ENCODE measurements around the gene RIPK4. TPM values are rescaled to one million over a fixed set of nuclear protein-coding genes. Genes with fewer than 3 reads are reported as not detected.

RIPK4 gene
- total and polyA plus RNA-seq, 9 donors = 0.16 to 1.8 (median 0.31) TPM

DNA sequence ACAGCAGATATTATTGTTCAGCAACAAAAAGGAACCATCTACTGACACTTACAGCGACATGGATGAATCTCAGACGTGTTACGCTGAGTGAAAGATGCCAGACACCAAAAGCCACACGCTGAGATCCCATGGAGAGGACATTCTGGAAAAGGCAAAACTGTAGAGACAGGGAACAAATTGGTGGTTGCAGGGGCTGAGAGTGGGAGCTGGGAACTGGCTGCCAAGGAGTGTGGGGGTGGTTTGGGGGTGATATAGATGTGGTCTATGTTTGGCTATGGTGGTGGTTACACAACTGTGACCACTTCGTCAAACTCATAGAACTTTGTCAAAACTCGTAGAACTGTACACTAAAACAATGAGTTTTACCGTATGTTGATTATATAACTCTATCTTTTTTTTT is 57.7 kb downstream of the RIPK4 start:
- WGBS (ENCODE audit: insufficient coverage) = 89% methylated on average over 1 of the region's 7 CpGs
- Histone ChIP-seq H3K27ac (ENCODE audit: low read length) (no peak overlapping the region), H3K4me1 (ENCODE audit: control insufficient read depth, insufficient read depth, low read length) (no peaks in the 10 kb centered on the region), H3K36me3 (ENCODE audit: control insufficient read depth, insufficient read depth, low read length) (no peaks in the 10 kb centered on the region), H3K4me3 (ENCODE audit: low read length) (no peak overlapping the region), H3K9me3 (replicated peaks; ENCODE audit: control insufficient read depth, low read depth, low read length) (peaks cover 3% of the 10 kb centered on the region), H3K27me3 (ENCODE audit: control insufficient read depth, insufficient read depth, low read length) (peaks cover 32% of the 10 kb centered on the region)
- no peak for DNase-seq

DNA sequence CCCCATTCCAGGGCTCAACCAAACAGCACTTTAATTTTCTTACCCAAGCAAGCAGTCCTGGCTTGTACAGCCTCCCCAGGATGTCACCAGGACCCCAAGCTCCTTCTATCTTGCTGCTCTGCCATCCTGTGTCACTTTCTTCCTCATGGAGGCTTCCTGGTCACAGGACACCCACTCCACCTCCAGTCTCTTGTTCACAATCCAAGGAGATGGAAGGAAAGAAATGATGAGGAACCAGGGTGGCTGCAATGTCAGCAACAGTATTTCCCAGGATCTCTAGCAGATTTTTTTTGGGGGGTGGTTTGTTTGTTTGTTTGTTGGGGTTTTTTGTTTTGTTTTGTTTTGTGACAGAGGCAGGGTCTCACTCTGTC is 58.9 kb downstream of the RIPK4 start:
- peaks cover 3% of the 10 kb centered on the region for H3K9me3 ChIP-seq (replicated peaks; ENCODE audit: control insufficient read depth, low read depth, low read length)
- H3K4me3 ChIP-seq (ENCODE audit: low read length) = no peak overlapping the region
- DNase-seq = no peak
- peaks cover 23% of the 10 kb centered on the region for H3K27me3 ChIP-seq (ENCODE audit: control insufficient read depth, insufficient read depth, low read length)
- no peaks in the 10 kb centered on the region for H3K36me3 ChIP-seq (ENCODE audit: control insufficient read depth, insufficient read depth, low read length)
- no peaks in the 10 kb centered on the region for H3K4me1 ChIP-seq (ENCODE audit: control insufficient read depth, insufficient read depth, low read length)
- H3K27ac ChIP-seq (ENCODE audit: low read length) = no peak overlapping the region

DNA sequence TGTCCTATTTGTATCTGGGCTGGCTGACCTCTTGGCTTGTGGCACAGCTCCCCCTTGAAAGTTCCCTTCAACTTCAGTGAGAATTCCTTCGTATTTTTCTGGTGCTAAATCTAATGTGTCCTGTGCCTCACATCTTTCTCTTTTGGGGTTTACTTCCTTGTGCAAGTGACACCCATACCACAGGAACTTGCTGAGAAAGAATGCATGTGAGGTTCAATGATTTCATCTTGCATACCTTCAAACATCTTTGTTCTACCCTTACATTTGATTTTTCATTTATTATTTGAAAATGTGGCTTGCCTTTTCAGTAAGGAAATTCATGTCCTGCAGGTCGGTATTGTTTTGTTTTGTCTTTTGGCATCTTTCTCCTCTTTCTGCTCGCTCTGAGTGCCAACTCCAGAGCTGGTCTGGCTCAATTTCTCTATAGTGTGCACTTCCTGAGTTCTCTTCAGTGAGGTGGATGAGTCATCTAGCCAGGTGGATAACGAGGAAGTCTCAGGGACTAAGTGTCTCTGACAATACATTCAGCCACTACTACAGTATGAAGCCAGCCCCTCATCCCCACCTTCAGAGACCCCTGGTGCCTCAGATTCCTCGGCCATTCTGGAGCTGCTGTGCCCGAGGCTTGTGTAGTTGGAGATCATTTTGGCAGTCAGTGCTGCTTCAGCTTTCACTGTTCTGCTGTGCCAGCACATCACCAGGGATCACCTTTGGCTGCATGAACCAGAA is 59.5 kb downstream of the RIPK4 start:
- no peak overlapping the region for H3K4me3 ChIP-seq (ENCODE audit: low read length)
- H3K36me3 ChIP-seq (ENCODE audit: control insufficient read depth, insufficient read depth, low read length) = no peaks in the 10 kb centered on the region
- no peak for DNase-seq
- H3K4me1 ChIP-seq (ENCODE audit: control insufficient read depth, insufficient read depth, low read length) = no peaks in the 10 kb centered on the region
- peaks cover 22% of the 10 kb centered on the region for H3K27me3 ChIP-seq (ENCODE audit: control insufficient read depth, insufficient read depth, low read length)
- H3K9me3 ChIP-seq (replicated peaks; ENCODE audit: control insufficient read depth, low read depth, low read length) = peaks cover 3% of the 10 kb centered on the region
- no peak overlapping the region for H3K27ac ChIP-seq (ENCODE audit: low read length)
- 62% methylated on average over 2 of the region's 6 CpGs for WGBS (ENCODE audit: insufficient coverage)

DNA sequence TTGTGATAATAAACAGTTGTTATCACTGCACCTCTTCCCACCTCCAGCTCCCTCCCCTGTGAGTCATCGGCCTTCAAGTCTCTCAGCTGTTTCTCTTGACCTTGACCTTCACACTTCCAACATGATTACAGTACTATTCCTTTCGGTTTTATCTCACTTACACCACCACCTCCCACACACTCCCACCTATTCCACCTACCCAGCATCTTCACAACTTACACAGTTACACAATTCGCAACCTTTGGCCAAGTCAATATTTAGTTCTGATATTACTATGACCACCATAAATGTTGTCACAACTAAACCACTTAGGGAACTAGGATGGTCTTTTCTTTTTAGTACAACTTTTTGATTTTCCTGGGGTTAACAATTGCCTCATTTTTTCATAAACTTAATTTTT is 60.2 kb downstream of the RIPK4 start:
- Histone ChIP-seq H3K27me3 (ENCODE audit: control insufficient read depth, insufficient read depth, low read length) (peaks cover 16% of the 10 kb centered on the region), H3K4me1 (ENCODE audit: control insufficient read depth, insufficient read depth, low read length) (no peaks in the 10 kb centered on the region), H3K36me3 (ENCODE audit: control insufficient read depth, insufficient read depth, low read length) (no peaks in the 10 kb centered on the region), H3K27ac (ENCODE audit: low read length) (no peak overlapping the region), H3K9me3 (replicated peaks; ENCODE audit: control insufficient read depth, low read depth, low read length) (peaks cover 3% of the 10 kb centered on the region), H3K4me3 (ENCODE audit: low read length) (no peak overlapping the region)
- DNase-seq = no peak
- 61% methylated on average over 3 of the region's 3 CpGs for WGBS (ENCODE audit: insufficient coverage)

DNA sequence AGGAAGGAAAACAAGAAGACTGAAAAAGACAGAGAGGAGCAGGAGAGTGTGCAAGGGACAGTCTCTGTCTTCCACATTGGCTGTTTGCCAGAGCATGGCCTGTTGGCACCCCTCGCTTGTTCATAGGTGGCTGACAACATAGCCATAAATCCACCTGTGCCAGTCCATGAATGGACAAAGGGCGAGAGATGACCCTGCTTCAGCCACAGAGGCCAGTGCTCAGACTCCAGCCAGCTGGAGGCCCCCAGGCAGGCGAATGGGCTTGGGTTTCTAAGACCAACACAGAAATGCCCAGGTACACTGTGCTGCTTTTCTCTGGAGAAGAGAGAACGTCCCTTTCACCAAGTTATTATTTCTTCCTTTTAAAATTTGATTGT is 60.6 kb downstream of the RIPK4 start:
- H3K27me3 ChIP-seq (ENCODE audit: control insufficient read depth, insufficient read depth, low read length) = peaks cover 13% of the 10 kb centered on the region
- no peak for DNase-seq
- no peak overlapping the region for H3K4me3 ChIP-seq (ENCODE audit: low read length)
- no peak overlapping the region for H3K27ac ChIP-seq (ENCODE audit: low read length)
- H3K4me1 ChIP-seq (ENCODE audit: control insufficient read depth, insufficient read depth, low read length) = no peaks in the 10 kb centered on the region
- H3K36me3 ChIP-seq (ENCODE audit: control insufficient read depth, insufficient read depth, low read length) = no peaks in the 10 kb centered on the region
- peaks cover 3% of the 10 kb centered on the region for H3K9me3 ChIP-seq (replicated peaks; ENCODE audit: control insufficient read depth, low read depth, low read length)
- WGBS (ENCODE audit: insufficient coverage) = 89% methylated on average over 3 of the region's 4 CpGs

DNA sequence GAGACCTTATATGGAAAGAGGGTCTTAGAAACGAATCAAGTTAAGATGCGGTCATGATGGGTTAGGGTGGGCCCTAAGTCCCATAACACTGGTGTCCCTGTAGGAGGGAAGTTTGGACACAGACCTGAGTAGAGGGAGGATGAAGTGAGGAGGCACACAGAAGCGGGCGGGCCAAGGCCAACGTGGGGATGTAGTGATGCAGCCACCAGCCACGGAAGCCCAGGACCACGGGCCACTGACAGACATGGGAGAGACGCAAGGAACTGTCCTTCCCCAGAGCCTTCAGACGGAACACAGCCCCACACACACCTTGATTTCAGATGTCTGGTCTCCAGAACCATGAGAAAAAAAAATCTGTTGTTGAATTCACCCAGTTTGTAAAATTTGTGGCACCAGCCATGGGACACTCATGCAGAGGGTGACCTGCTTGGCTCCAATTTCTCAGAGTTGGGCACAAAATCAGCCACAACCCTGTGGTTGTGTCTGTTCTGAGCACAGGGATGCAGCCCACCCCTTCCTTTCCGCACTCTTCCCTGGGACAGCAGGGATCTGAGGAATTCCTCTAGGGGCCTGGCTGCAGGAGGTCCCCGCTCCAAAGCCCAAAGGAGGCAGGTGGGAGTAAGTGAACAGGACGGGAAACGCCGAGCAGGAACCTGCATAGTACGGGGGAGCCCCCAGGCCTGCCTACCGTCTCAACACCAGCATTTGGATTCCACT is 61.1 kb downstream of the RIPK4 start:
- peaks cover 11% of the 10 kb centered on the region for H3K27me3 ChIP-seq (ENCODE audit: control insufficient read depth, insufficient read depth, low read length)
- peaks cover 3% of the 10 kb centered on the region for H3K9me3 ChIP-seq (replicated peaks; ENCODE audit: control insufficient read depth, low read depth, low read length)
- 75% methylated on average over 13 of the region's 16 CpGs for WGBS (ENCODE audit: insufficient coverage)
- H3K27ac ChIP-seq (ENCODE audit: low read length) = no peak overlapping the region
- H3K36me3 ChIP-seq (ENCODE audit: control insufficient read depth, insufficient read depth, low read length) = no peaks in the 10 kb centered on the region
- DNase-seq = no peak
- H3K4me3 ChIP-seq (ENCODE audit: low read length) = no peak overlapping the region
- H3K4me1 ChIP-seq (ENCODE audit: control insufficient read depth, insufficient read depth, low read length) = no peaks in the 10 kb centered on the region

GRCh38 chr21:41703857-41704501 is 62.9 kb downstream of the RIPK4 start:
- Histone ChIP-seq H3K36me3 (ENCODE audit: control insufficient read depth, insufficient read depth, low read length) (no peaks in the 10 kb centered on the region), H3K4me3 (ENCODE audit: low read length) (no peak overlapping the region), H3K9me3 (replicated peaks; ENCODE audit: control insufficient read depth, low read depth, low read length) (peaks cover 3% of the 10 kb centered on the region), H3K27me3 (ENCODE audit: control insufficient read depth, insufficient read depth, low read length) (peaks cover 6% of the 10 kb centered on the region), H3K27ac (ENCODE audit: low read length) (no peak overlapping the region), H3K4me1 (ENCODE audit: control insufficient read depth, insufficient read depth, low read length) (no peaks in the 10 kb centered on the region)
- no peak for DNase-seq
- 55% methylated on average over 5 of the region's 18 CpGs for WGBS (ENCODE audit: insufficient coverage)

- H3K27me3 ChIP-seq (ENCODE audit: control insufficient read depth, insufficient read depth, low read length) = no peaks in the 10 kb centered on the region
- DNase-seq = no peak
- peaks cover 3% of the 10 kb centered on the region for H3K9me3 ChIP-seq (replicated peaks; ENCODE audit: control insufficient read depth, low read depth, low read length)
- no peaks in the 10 kb centered on the region for H3K36me3 ChIP-seq (ENCODE audit: control insufficient read depth, insufficient read depth, low read length)
- no peaks in the 10 kb centered on the region for H3K4me1 ChIP-seq (ENCODE audit: control insufficient read depth, insufficient read depth, low read length)
- no peak overlapping the region for H3K4me3 ChIP-seq (ENCODE audit: low read length)
- no peak overlapping the region for H3K27ac ChIP-seq (ENCODE audit: low read length)
- WGBS (ENCODE audit: insufficient coverage) = 90% methylated on average over 3 of the region's 10 CpGs
Measured at GRCh38 chr21:41701749-41702148, 65.1 kb downstream of the RIPK4 start.

DNA sequence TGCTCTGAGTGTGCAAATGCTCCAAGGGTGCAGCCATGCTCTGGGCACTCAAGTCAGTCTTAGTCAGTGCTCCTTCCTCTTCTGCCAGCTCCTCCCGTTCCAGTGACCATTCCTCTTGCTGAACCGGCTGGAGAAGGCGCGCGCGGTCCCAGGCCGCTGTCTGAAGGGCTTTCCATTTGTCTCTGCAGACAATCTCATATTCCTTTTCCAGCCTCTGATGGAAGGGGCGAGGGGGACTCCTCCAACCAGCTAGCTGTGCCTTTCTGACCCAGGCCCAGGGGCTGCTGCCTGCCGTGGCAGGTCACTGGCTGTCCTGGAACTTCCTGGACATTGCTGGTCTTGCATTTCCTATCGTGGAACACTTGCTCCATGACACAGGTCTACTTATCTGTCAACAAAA is 67.5 kb downstream of the RIPK4 start:
- no peaks in the 10 kb centered on the region for H3K36me3 ChIP-seq (ENCODE audit: control insufficient read depth, insufficient read depth, low read length)
- no peak overlapping the region for H3K27ac ChIP-seq (ENCODE audit: low read length)
- H3K4me1 ChIP-seq (ENCODE audit: control insufficient read depth, insufficient read depth, low read length) = no peaks in the 10 kb centered on the region
- no peak overlapping the region for H3K4me3 ChIP-seq (ENCODE audit: low read length)
- 94% methylated on average over 10 of the region's 10 CpGs for WGBS (ENCODE audit: insufficient coverage)
- peaks cover 2% of the 10 kb centered on the region for H3K27me3 ChIP-seq (ENCODE audit: control insufficient read depth, insufficient read depth, low read length)
- DNase-seq = no peak
- no peaks in the 10 kb centered on the region for H3K9me3 ChIP-seq (replicated peaks; ENCODE audit: control insufficient read depth, low read depth, low read length)

DNA sequence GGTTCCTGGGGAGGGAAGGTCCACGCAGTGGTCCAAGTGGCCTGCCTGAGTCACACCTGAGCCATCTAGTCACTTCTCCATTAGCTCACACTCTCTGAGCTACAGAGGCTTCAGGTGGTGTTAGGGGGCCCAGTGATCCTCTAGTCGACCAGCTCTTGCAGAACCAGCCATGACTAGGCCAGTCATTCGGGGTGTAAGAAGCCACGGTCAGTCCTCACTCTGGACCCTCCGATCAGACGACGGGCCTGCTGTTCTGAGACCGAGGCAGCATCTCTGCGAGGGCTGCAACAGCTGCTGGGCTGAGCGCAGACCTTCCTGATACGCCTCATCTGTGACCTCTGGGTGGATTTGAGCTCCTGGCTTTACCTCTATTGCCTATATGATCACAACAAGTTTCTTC is 68.8 kb downstream of the RIPK4 start:
- H3K36me3 ChIP-seq (ENCODE audit: control insufficient read depth, insufficient read depth, low read length) = no peaks in the 10 kb centered on the region
- no peaks in the 10 kb centered on the region for H3K9me3 ChIP-seq (replicated peaks; ENCODE audit: control insufficient read depth, low read depth, low read length)
- H3K27ac ChIP-seq (ENCODE audit: low read length) = no peak overlapping the region
- H3K4me1 ChIP-seq (ENCODE audit: control insufficient read depth, insufficient read depth, low read length) = no peaks in the 10 kb centered on the region
- no peak overlapping the region for H3K4me3 ChIP-seq (ENCODE audit: low read length)
- 91% methylated on average over 9 of the region's 11 CpGs for WGBS (ENCODE audit: insufficient coverage)
- H3K27me3 ChIP-seq (ENCODE audit: control insufficient read depth, insufficient read depth, low read length) = peaks cover 2% of the 10 kb centered on the region
- DNase-seq = no peak
